Islet of Langerhans (tissue), 1 donor: Measurements from ENCODE around the gene CAB39.

Experiments
- FAIRE-seq: peaks from one replicate; lab custom pipeline; 2011; peaks lifted over from hg19 to GRCh38; lab: Jason Lieb, UNC

CAB39 gene

GRCh38 chr2:230712443-230713330, at the start of gene CAB39:
TSS of gene CAB39 (plus strand) at chr2:230712842. CDS start at chr2:230760002, 47,160 bp downstream.
- no peak for FAIRE-seq

GRCh38 chr2:230664128-230664527, 48.5 kb upstream of the CAB39 start:
- no peak for FAIRE-seq

GRCh38 chr2:230664844-230665243, 47.8 kb upstream of the CAB39 start:
- FAIRE-seq, result no peak

GRCh38 chr2:230665263-230665691, 47.4 kb upstream of the CAB39 start:
- no peak for FAIRE-seq

- no peak for FAIRE-seq
Observed at GRCh38 chr2:230666446-230666845, 46.2 kb upstream of the CAB39 start.

GRCh38 chr2:230666885-230667712, 45.5 kb upstream of the CAB39 start:
- FAIRE-seq, result no peak

GRCh38 chr2:230668184-230668938, 44.3 kb upstream of the CAB39 start:
- FAIRE-seq, result no peak

- no peak for FAIRE-seq
Observed at GRCh38 chr2:230668939-230669303, 43.7 kb upstream of the CAB39 start.

GRCh38 chr2:230669386-230669950, 43.2 kb upstream of the CAB39 start:
- FAIRE-seq, result no peak

GRCh38 chr2:230671117-230671516, 41.5 kb upstream of the CAB39 start:
- no peak for FAIRE-seq

GRCh38 chr2:230672836-230673235, 39.8 kb upstream of the CAB39 start:
- FAIRE-seq, result no peak

GRCh38 chr2:230674401-230674800, 38.2 kb upstream of the CAB39 start:
- no peak for FAIRE-seq

- no peak for FAIRE-seq
Observed at GRCh38 chr2:230674966-230675672, 37.5 kb upstream of the CAB39 start.

GRCh38 chr2:230676546-230676945, 36.1 kb upstream of the CAB39 start:
- no peak for FAIRE-seq

- FAIRE-seq, result no peak
Observed at GRCh38 chr2:230677201-230677946, 35.3 kb upstream of the CAB39 start.

GRCh38 chr2:230678018-230678417, 34.6 kb upstream of the CAB39 start:
- FAIRE-seq, result no peak

GRCh38 chr2:230678451-230678850, 34.2 kb upstream of the CAB39 start:
- FAIRE-seq, result no peak

- FAIRE-seq, result no peak
Observed at GRCh38 chr2:230680463-230681170, 32.0 kb upstream of the CAB39 start.

- no peak for FAIRE-seq
Observed at GRCh38 chr2:230681171-230681545, 31.5 kb upstream of the CAB39 start.

- no peak for FAIRE-seq
Observed at GRCh38 chr2:230682546-230682945, 30.1 kb upstream of the CAB39 start.
